Measurements from ENCODE around the gene CYP11A1. TPM values are rescaled to one million over a fixed set of nuclear protein-coding genes. Genes with fewer than 3 reads are reported as not detected.

The CYP11A1 gene
- total and polyA plus RNA-seq, 10 of the 15 experiments (the other 5 are each of a cell fraction or from before 2014, with no cell fraction given), result 0.11 to 1.2 (median 0.23) TPM; not detected in 5

DNA sequence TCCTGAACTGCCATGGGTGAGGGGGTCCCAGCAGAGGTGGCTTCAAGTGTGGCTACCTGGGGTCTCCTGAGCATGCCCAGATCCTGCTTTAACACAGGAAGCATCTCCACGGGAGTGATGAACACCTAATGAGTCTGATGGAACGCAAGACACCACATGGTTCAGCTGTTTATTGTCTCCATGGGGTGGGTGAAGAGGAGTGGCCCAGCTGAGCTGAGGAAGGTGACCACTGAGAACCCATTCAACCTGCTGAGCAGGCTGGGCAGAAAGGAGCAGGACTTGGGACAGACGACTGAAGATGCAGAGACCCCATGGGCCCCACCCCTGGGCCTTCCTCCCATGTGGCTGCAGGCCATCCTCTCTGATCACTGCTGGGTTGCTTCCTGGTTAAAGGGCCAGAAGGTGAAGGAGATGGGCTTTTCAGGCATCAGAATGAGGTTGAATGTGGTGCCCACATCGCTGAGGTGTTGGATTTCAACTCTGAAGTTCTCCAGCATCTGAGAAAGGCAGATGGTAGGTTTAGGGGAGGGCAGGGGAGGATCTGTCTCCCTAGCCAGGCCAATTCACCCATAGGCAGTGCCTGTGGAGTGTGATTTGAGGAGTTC, 29.7 kb downstream of the CYP11A1 start (continued):
- TF ChIP-seq, protein P1, sequence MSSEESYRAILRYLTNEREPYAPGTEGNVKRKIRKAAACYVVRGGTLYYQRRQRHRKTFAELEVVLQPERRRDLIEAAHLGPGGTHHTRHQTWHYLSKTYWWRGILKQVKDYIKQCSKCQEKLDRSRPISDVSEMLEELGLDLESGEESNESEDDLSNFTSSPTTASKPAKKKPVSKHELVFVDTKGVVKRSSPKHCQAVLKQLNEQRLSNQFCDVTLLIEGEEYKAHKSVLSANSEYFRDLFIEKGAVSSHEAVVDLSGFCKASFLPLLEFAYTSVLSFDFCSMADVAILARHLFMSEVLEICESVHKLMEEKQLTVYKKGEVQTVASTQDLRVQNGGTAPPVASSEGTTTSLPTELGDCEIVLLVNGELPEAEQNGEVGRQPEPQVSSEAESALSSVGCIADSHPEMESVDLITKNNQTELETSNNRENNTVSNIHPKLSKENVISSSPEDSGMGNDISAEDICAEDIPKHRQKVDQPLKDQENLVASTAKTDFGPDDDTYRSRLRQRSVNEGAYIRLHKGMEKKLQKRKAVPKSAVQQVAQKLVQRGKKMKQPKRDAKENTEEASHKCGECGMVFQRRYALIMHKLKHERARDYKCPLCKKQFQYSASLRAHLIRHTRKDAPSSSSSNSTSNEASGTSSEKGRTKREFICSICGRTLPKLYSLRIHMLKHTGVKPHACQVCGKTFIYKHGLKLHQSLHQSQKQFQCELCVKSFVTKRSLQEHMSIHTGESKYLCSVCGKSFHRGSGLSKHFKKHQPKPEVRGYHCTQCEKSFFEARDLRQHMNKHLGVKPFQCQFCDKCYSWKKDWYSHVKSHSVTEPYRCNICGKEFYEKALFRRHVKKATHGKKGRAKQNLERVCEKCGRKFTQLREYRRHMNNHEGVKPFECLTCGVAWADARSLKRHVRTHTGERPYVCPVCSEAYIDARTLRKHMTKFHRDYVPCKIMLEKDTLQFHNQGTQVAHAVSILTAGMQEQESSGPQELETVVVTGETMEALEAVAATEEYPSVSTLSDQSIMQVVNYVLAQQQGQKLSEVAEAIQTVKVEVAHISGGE (CRISPR knock-in tag; IDR thresholded peaks at IDR 0.05), result no peak

GRCh38 chr15:74337146-74337545, 30.3 kb downstream of the CYP11A1 start:
- SMC1A ChIA-PET (ENCODE audit: uncharacterized antibody, unreplicated experiment), result no interaction called here
- TF ChIP-seq GATAD2B (conservative IDR thresholded peaks at IDR 0.05; ENCODE audit: low read depth), result no peak
- no peak for TF ChIP-seq CTCF (IDR thresholded peaks at IDR 0.05 in 2 of 3, conservative IDR thresholded peaks at IDR 0.05 in 1 of 3; ENCODE audit: control insufficient read depth in 2 of 3, extremely low read depth in 1 of 3, insufficient read depth in 1 of 3, low read depth in 3 of 3, low read length in 3 of 3)
- no peak for TF ChIP-seq CUX1 (IDR thresholded peaks at IDR 0.05; ENCODE audit: insufficient replicate concordance, low read depth, low read length)
- TF ChIP-seq ZNF207 (IDR thresholded peaks at IDR 0.05; ENCODE audit: borderline replicate concordance), result no peak
- TF ChIP-seq USF2 (IDR thresholded peaks at IDR 0.05; ENCODE audit: borderline replicate concordance, low read depth, low read length), result no peak

More at GRCh38 chr15:74337146-74337545, 30.3 kb downstream of the CYP11A1 start:
- Histone ChIP-seq H3K79me2 (ENCODE audit: control insufficient read depth, insufficient read depth, low read length) (no peaks in the 10 kb centered on the region), H3K4me3 (no peak overlapping the region), H4K20me1 (ENCODE audit: control insufficient read depth, insufficient read depth) (no peaks in the 10 kb centered on the region; the same call in 1 of the 2 replicates), H2AFZ (ENCODE audit: control insufficient read depth, low read depth, low read length) (no peak overlapping the region), H3K36me3 (ENCODE audit: control insufficient read depth in 2 of 2, insufficient read depth in 2 of 2, low read length in 1 of 2) (no peaks in the 10 kb centered on the region), H3K27me3 (replicated peaks in 1 of 2; ENCODE audit: control insufficient read depth in 2 of 2, insufficient read depth in 2 of 2, low read length in 1 of 2) (peaks cover 0 to 2% of the 10 kb centered on the region in 2 experiments; a peak in 3 of 4 replicates), H3K4me2 (ENCODE audit: control insufficient read depth, insufficient read depth) (no peak overlapping the region), H3K27ac (ENCODE audit: control insufficient read depth, insufficient read depth) (no peak overlapping the region), H3K9ac (ENCODE audit: control insufficient read depth, insufficient read depth, low read length) (no peak overlapping the region), H3K4me1 (ENCODE audit: control insufficient read depth, insufficient read depth, low read length) (no peaks in the 10 kb centered on the region), H3K9me3 (replicated peaks; ENCODE audit: control insufficient read depth, insufficient read depth, low read length) (no peaks in the 10 kb centered on the region)
- no TSS peak for BruUV-seq (replicated peaks)
- ChIA-PET POLR2A (no interaction called here), RAD21 (ENCODE audit: unreplicated experiment) (no interaction called here), CTCF (interaction anchor here (1.7 kb wide), 1 partner anchor 14 kb away, joined by 6 read pairs; no protein-coding TSS in a partner anchor)
- DNase-seq (ENCODE audit: low read depth, low spot score), result no peak
- intact Hi-C loops (cut with micrococcal nuclease; ENCODE audit: unreplicated experiment), result no loop called here
- FAIRE-seq, result no peak
- no peak for ATAC-seq
- in situ Hi-C loops (cut with MboI), result no loop called here
- WGBS (ENCODE audit: insufficient coverage, insufficient replicate concordance, low lambda C conversion rate, missing lambda C conversion rate), result 18% methylated on average over 5 of the region's 5 CpGs
